ENCODE measurements around the gene KBTBD8. TPM values are rescaled to one million over a fixed set of nuclear protein-coding genes. Genes with fewer than 3 reads are reported as not detected.
A peak's percentile ranks its signal among the peaks of the same experiment; 100 is the strongest.

KBTBD8 gene
- total and polyA plus RNA-seq, 12 donors, result 0.06 to 11.9 (median 1.2) TPM

DNA sequence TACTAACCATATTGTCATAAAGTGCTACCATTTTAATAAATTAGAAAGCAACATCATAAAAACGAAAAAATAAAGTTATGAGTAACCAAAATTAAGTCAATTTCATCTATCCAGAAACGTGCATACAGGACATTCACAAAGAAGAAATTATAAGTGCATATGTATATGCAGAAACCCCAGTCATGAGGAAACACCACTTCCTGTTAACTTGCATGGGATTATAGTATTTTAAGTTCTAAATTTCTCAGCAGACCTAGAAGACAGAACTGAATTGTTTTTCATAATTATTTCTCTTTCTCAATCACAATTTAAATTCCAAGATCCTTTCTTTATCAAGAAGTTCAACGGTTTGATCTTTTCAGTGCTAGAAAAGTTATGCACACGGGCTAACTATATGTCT, 1.4 kb upstream of the KBTBD8 start:
- WGBS, 4 donors, result 51 to 66% (median 58%) methylated on average over 4 of the region's 4 CpGs
- no peak overlapping the region for H3K27ac ChIP-seq
- H3K27me3 ChIP-seq, result peaks cover 7% of the 10 kb centered on the region
- TF ChIP-seq, protein P1, sequence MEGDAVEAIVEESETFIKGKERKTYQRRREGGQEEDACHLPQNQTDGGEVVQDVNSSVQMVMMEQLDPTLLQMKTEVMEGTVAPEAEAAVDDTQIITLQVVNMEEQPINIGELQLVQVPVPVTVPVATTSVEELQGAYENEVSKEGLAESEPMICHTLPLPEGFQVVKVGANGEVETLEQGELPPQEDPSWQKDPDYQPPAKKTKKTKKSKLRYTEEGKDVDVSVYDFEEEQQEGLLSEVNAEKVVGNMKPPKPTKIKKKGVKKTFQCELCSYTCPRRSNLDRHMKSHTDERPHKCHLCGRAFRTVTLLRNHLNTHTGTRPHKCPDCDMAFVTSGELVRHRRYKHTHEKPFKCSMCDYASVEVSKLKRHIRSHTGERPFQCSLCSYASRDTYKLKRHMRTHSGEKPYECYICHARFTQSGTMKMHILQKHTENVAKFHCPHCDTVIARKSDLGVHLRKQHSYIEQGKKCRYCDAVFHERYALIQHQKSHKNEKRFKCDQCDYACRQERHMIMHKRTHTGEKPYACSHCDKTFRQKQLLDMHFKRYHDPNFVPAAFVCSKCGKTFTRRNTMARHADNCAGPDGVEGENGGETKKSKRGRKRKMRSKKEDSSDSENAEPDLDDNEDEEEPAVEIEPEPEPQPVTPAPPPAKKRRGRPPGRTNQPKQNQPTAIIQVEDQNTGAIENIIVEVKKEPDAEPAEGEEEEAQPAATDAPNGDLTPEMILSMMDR (IDR thresholded peaks at IDR 0.05), result no peak
- no peak for TF ChIP-seq POLR2A (IDR thresholded peaks at IDR 0.05)
- no peak for DNase-seq
- no peak overlapping the region for H3K4me3 ChIP-seq
- intact Hi-C loops (cut with DNase I), result no loop called here
- H3K4me1 ChIP-seq (replicated peaks in 1 of 2), result peaks cover 4 to 9% of the 10 kb centered on the region in 2 donors
- H3K9me3 ChIP-seq (replicated peaks in 1 of 3), result no peaks in the 10 kb centered on the region
- H3K36me3 ChIP-seq (replicated peaks in 1 of 2), result no peaks in the 10 kb centered on the region

GRCh38 chr3:66997560-66998112, 471 bp upstream of the KBTBD8 start:
- Histone ChIP-seq H3K4me1 (replicated peaks in 1 of 2) (peaks cover 4 to 9% of the 10 kb centered on the region in 2 donors), H3K9me3 (replicated peaks in 1 of 3) (no peaks in the 10 kb centered on the region), H3K27ac (no peak overlapping the region), H3K36me3 (replicated peaks in 1 of 2) (no peaks in the 10 kb centered on the region), H3K27me3 (peaks cover 5% of the 10 kb centered on the region), H3K4me3 (peak overlapping the region in 1 of 4 donors; percentile 79)
- peak in 3 of 7 donors; percentile 18 to 25 (median 23) for DNase-seq
- intact Hi-C loops (cut with DNase I), result no loop called here
- 9 to 10% (median 10%) methylated on average over 13 to 18 of the region's 18 CpGs for WGBS, 4 donors
- TF ChIP-seq POLR2A (IDR thresholded peaks at IDR 0.05), result no peak
- TF ChIP-seq, protein P1 (IDR thresholded peaks at IDR 0.05), result no peak

GRCh38 chr3:66998904-66999235, 763 bp downstream of the KBTBD8 start:
- Histone ChIP-seq H3K9me3 (replicated peaks in 1 of 3) (no peaks in the 10 kb centered on the region), H3K36me3 (replicated peaks in 1 of 2) (no peaks in the 10 kb centered on the region), H3K27me3 (no peaks in the 10 kb centered on the region), H3K27ac (peak overlapping the region in 3 of 5 donors; percentile 40 to 82 (median 71)), H3K4me3 (peak overlapping the region; percentile 5 to 79 (median 31)), H3K4me1 (replicated peaks in 1 of 2) (peaks cover 4 to 9% of the 10 kb centered on the region in 2 donors)
- 1 to 3% (median 3%) methylated on average over 10 of the region's 10 CpGs for WGBS, 4 donors
- TF ChIP-seq, protein P1 (IDR thresholded peaks at IDR 0.05), result no peak
- TF ChIP-seq POLR2A (IDR thresholded peaks at IDR 0.05), result no peak
- intact Hi-C loops (cut with DNase I), result no loop called here
- no peak for DNase-seq

DNA sequence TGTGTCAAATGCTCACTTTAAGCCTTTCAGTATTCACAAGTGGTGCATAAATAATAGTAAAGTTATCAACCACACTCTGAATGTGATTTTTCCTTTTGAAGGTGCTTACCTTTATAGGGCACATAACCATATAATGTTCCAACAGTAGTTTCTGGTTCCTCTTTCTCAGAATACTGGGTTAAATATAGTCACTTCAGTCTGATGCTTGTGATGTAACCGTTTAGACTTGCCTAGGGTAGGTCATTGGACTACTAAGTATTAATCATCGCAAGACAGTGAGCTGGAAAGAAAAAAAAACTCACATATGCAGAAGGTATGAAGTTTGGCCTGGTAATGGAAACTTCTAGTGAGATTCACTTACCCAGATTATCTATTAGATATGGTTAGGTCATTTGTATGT, 1.9 kb downstream of the KBTBD8 start:
- Histone ChIP-seq H3K4me3 (no peak overlapping the region), H3K27ac (no peak overlapping the region)
- intact Hi-C loops (cut with DNase I), result no loop called here

More for the DNA sequence above, 1.9 kb downstream of the KBTBD8 start:
- Histone ChIP-seq H3K4me1 (replicated peaks in 1 of 2) (peaks cover 4 to 9% of the 10 kb centered on the region in 2 donors), H3K9me3 (replicated peaks in 1 of 3) (no peaks in the 10 kb centered on the region), H3K36me3 (replicated peaks in 1 of 2) (no peaks in the 10 kb centered on the region), H3K27me3 (no peaks in the 10 kb centered on the region)
- 58 to 64% (median 64%) methylated on average over 2 of the region's 2 CpGs for WGBS, 4 donors
- TF ChIP-seq, protein P1 (IDR thresholded peaks at IDR 0.05), result no peak
- TF ChIP-seq POLR2A (IDR thresholded peaks at IDR 0.05), result no peak
- no peak for DNase-seq

Data from adrenal gland (tissue), 12 donors.